Activated T-helper 2 cell treated with anti-CD3 and anti-CD28 coated beads, Interferon-gamma antibody, Interleukin-2, Interleukin-4, amounts not matched to agents 10 μg/mL and 5 μg/mL and 100 μg/mL, durations not matched to agents 14 hours and 24 hours and 36 hours (primary cell): ENCODE data around the gene DHRS3. TPM values are rescaled to one million over a fixed set of nuclear protein-coding genes. Genes with fewer than 3 reads are reported as not detected.
"Not testable (repeated sequence)": the region's sequence is repeated elsewhere in the genome, so short reads cannot be mapped to it uniquely, and the experiment has no call there.

Experiments
- DNase-seq: peaks from one replicate; pipeline ENCODE4 v3.0.0; 2021; ENCODE audit warnings: low spot score
- H3K27ac Mint-ChIP-seq: one replicate; pipeline ENCODE4 v1.8.0; 2021; ENCODE audit warnings: mixed read lengths
- H3K27me3 Mint-ChIP-seq: one replicate; pipeline ENCODE4 v1.8.0; 2021; ENCODE audit warnings: low read depth, mixed read lengths
- H3K36me3 Mint-ChIP-seq: one replicate; pipeline ENCODE4 v1.8.0; 2021; ENCODE audit warnings: low read depth, mixed read lengths
- H3K4me1 Mint-ChIP-seq: one replicate; pipeline ENCODE4 v1.8.0; 2021; ENCODE audit warnings: low read depth, mixed read lengths
- H3K4me3 Mint-ChIP-seq: one replicate; pipeline ENCODE4 v1.8.0; 2021; ENCODE audit warnings: low read depth, mild to moderate bottlenecking, moderate library complexity, mixed read lengths
- H3K9me3 Mint-ChIP-seq: one replicate; pipeline ENCODE4 v1.8.0; 2021; ENCODE audit warnings: mixed read lengths
- intact Hi-C: fragments of 100-400 bp; cut with micrococcal nuclease; formaldehyde crosslinking; loops from one replicate; pipeline ENCODE4 v1.15.1; 2023
- total RNA-seq: library from RNA; stranded (reverse); gene quantifications from 2 replicates; pipeline ENCODE4 v1.2.3, GENCODE V29; 2022

Gene DHRS3
- total RNA-seq, 1 donor from 2014 or later, result 93.6 TPM

DNA sequence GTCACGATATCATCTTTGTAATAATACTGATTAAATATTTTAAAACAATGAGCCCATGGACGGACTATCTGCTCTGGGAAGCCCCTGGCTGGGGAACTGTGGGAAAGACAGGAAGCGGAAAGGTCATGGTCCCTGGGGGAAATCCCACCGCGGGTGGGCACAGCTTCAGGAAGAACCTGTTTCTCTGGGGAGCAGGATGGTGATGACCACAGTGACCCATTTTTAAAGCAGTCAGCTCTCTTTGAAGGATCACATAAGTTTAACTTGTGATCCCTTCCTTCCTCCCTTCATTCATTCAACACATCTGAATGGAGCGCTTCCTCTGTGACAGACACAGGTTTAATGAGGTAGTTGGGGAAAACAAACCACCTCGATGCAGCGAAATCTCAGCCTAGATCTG, 73.0 kb downstream of the DHRS3 start:
- intact Hi-C loops, result no loop called here
- Mint-ChIP-seq H3K9me3 (no peaks in the 10 kb centered on the region), H3K4me1 (peaks cover 11% of the 10 kb centered on the region), H3K36me3 (no peaks in the 10 kb centered on the region), H3K27me3 (peaks cover 6% of the 10 kb centered on the region), H3K4me3 (no peak overlapping the region), H3K27ac (no peak overlapping the region)
- DNase-seq, result no peak

DNA sequence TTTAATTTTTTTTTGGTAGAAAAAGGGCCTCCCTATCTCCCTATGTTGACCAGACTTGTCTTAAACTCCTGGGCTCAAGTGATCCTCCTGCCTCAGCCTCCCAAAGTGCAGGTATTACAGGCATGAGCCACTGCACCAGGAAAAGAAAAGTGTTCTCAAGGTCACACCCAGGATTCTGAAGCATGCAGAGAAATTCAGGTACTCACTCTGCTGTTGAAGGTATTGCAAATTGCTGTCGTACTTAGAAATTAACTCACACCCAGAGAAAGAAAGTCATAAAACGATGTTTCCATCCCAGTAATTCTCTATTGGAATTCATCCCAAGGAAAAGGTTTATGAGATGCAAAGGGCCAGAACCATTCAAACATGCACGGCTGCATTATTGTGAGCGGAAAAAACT, 73.7 kb downstream of the DHRS3 start:
- no peak overlapping the region for H3K27ac Mint-ChIP-seq
- H3K9me3 Mint-ChIP-seq, result no peaks in the 10 kb centered on the region
- intact Hi-C loops, result no loop called here
- peaks cover 6% of the 10 kb centered on the region for H3K27me3 Mint-ChIP-seq
- H3K4me1 Mint-ChIP-seq, result peaks cover 6% of the 10 kb centered on the region
- H3K4me3 Mint-ChIP-seq, result no peak overlapping the region
- no peak for DNase-seq
- H3K36me3 Mint-ChIP-seq, result no peaks in the 10 kb centered on the region

DNA sequence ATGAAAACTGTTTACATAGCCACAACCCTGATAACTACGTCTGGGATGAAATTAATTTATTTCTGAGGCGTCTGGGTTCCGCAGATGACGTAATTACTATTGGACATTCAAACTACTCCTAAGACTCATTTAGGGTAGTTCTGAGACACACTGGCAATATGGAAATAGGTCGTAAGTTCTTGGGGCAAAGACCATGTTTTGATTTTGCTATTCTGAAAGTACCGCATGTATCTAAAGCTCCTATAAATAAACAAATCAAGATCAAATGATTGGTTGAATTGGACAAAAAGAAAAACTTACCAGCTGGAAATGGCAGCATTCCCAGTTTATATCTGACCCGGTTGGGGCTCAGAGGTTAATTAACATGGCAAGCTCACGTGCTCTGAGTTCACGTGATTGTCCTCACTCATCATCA, 74.3 kb downstream of the DHRS3 start:
- Mint-ChIP-seq H3K4me1 (peaks cover 6% of the 10 kb centered on the region), H3K27ac (no peak overlapping the region), H3K9me3 (no peaks in the 10 kb centered on the region), H3K36me3 (no peaks in the 10 kb centered on the region), H3K27me3 (peaks cover 6% of the 10 kb centered on the region), H3K4me3 (no peak overlapping the region)
- intact Hi-C loops, result no loop called here
- DNase-seq, result no peak

DNA sequence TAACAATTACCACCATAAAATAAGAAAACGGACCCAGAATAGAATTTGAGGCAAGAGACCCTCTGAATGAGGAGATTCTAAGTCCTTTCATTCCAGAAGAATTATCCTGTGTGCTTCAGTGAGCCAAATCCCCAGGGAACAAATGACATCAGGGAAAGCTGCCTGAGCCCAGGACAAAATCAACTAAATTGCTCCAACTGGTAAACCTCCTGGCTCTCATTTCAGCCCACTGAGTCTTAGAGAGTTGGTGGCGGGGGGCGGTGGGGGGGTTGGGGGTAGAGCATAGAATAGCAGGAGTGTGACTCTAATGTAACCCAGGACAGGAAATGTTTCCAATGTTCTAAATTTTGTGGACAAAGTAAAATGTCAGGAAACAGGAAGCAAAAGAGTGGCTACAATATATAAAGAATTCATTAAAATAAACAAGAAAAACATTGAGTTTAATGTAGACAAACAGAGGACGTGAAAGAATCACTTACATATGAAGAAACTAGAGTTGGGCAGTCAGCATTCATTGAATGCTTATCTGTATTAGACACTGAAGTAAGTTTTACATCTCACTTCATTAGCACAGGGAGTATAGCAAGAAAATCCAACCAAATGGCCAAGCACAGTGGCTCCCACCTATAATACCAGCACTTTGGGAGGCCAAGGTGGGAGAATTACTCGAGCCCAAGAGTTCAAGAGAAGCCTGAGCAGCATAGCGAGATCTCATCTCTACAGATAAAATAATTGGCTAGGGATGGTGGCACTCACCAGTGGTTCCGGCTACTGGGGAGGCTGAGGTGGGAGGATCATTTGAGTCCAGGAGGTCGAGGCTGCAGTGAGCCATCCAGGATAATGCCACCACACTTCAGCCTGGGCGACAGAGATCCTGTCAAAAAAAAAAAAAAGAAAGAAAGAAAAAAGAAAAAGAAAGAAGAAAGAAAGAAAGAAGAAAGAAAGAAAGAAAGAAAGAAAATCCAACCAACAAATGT, 75.1 kb downstream of the DHRS3 start:
- intact Hi-C loops, result no loop called here
- H3K27me3 Mint-ChIP-seq, result peaks cover 6% of the 10 kb centered on the region
- no peaks in the 10 kb centered on the region for H3K36me3 Mint-ChIP-seq
- no peak overlapping the region for H3K27ac Mint-ChIP-seq
- H3K4me3 Mint-ChIP-seq, result no peak overlapping the region
- no peaks in the 10 kb centered on the region for H3K9me3 Mint-ChIP-seq
- no peak for DNase-seq
- H3K4me1 Mint-ChIP-seq, result peaks cover 6% of the 10 kb centered on the region

DNA sequence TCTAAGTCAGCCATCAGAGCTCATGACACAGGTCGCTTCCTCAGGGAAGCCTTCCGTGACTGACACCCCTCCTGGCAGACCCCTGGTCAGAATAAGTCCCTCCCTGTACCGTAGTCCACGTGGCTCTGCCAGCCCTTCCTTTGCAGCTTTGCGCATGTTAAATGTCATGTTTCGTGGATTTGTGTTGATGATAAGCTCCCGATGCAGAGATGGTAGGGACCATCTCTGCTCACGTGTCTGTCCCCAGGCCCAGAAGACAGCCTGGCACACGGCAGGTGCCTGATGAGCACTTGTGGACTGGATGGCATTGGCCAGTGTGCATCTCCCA, 75.9 kb downstream of the DHRS3 start:
- no peak for DNase-seq
- Mint-ChIP-seq H3K27me3 (peaks cover 6% of the 10 kb centered on the region), H3K4me3 (no peak overlapping the region), H3K9me3 (peaks cover 7% of the 10 kb centered on the region), H3K4me1 (peaks cover 6% of the 10 kb centered on the region), H3K36me3 (peaks cover 7% of the 10 kb centered on the region), H3K27ac (no peak overlapping the region)
- intact Hi-C loops, result no loop called here

DNA sequence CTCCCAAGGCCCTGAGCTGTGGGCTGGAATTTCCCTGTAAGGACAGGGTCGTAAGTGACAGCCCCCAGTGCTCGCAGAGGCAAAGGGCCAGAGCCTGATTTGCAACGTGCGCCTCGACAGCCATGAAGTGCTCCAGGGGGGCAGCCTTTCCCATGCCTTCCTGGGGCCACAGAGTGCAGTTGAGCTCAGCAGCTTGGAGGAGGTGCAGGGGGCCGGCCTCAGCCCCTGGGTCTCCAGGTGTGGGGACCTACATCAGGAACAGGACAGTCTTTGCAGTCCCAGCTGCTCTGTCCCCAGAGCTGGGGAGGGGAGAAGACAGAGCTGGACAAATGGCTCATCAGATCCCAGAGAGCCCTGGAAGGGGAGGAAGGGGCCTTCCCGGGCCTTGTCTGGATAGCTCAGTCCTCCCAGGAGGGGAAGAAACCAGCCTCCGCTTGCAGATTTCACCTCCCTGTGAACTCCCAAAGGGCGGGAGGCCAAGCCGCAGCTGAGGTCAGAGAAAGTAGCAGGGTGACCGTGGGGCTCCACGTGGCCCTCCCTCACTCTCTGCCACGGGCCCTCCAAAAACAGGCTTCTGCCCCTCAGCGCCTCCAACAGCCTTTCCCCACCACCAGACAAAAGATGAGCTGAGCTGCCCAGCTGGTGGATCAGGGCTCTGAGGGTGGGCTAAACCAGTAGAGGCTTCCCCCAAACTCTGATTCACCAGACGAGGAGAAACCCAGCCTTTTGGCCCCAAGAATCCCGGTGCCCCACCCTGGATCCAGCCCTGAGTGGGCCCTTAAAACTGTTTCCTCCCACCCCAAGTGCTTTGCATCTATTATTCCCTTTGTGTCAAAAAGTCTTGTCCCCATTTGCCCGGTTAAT, 76.5 kb downstream of the DHRS3 start:
- Mint-ChIP-seq H3K4me3 (no peak overlapping the region), H3K9me3 (peaks cover 12% of the 10 kb centered on the region), H3K36me3 (peaks cover 10% of the 10 kb centered on the region), H3K4me1 (peaks cover 8% of the 10 kb centered on the region), H3K27ac (no peak overlapping the region), H3K27me3 (peaks cover 6% of the 10 kb centered on the region)
- intact Hi-C loops, result no loop called here
- DNase-seq, result no peak

DNA sequence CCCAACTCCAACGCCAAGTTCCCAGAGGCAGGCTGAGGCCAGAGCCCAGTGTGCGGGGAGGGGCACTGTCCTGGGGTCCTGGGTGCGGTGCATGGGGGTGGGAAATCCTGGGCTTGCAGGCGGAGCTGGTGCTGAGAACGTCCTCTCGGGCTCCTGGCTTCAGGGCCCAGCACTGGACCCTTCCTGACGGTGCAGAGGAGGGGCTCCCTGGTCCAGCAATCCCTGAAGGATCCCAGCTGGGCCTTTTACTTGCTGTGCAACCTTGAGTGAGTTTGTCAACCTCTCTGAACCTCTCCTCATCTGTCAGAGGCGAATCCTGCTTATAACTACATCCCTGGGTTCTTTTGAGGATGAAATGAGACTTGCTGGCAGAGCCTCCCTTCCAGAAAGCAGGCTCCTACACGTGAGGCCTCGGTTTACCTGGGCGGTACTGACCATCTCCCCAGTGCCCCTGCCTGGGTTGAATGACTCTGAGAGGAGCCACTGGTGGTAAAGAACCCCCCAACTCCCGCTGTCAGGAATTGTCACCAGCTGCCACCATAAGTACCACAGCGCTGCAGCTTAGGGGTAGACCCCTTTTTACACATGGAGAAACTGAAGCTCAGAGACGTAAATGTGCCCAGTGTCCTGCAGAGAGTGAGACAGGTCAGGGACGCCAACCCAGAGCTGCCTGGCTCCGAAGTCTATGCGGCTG, 77.3 kb downstream of the DHRS3 start:
- Mint-ChIP-seq H3K9me3 (peaks cover 20% of the 10 kb centered on the region), H3K36me3 (peaks cover 18% of the 10 kb centered on the region), H3K4me1 (peaks cover 10% of the 10 kb centered on the region), H3K4me3 (no peak overlapping the region), H3K27ac (no peak overlapping the region), H3K27me3 (peaks cover 6% of the 10 kb centered on the region)
- no peak for DNase-seq
- intact Hi-C loops, result no loop called here

DNA sequence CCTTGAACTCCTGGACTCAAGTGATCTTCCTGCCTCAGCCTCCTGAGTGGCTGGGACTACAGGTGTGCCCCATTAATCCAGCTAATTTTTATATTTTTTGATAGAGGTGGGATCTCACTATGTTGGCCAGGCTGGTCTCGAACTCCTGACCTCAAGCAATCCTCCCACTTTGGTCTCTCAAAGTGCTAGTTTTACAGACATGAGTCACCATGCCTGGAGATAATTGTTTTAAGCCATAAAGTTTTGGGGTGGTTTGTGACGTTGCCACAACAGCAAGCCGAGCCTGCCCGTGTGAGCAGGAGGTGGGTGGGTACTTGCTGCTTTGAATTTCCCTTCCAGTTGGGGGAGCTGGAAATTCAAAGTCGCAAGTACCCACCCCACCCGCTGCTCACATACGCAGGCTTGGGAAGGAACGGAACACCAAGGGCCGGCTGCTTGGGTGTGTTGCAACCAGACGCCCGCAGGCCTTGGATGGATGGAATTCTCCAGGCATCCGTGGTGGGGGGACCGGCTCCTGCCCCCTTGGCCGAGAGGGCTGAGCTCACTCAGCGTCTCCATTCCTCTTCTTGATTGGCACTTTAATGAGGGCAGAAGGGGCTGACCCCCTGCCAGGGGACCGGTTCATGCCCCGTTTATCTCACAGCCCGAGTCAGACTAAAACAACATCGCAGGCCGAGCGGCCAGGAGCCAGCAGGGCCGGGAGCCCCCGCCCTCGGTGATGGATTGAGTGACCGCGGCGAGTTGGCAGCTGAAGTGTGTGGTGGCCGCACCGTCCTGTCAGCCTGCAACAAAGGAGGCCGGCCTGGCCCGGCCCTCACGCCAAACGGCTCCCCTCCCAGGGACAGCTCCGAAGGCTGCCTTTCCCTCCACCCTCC, 78.1 kb downstream of the DHRS3 start:
- no peak overlapping the region for H3K27ac Mint-ChIP-seq
- H3K4me1 Mint-ChIP-seq, result peaks cover 7% of the 10 kb centered on the region
- DNase-seq, result no peak
- no peak overlapping the region for H3K4me3 Mint-ChIP-seq
- H3K36me3 Mint-ChIP-seq, result peaks cover 24% of the 10 kb centered on the region
- H3K9me3 Mint-ChIP-seq, result peaks cover 26% of the 10 kb centered on the region
- H3K27me3 Mint-ChIP-seq, result peaks cover 6% of the 10 kb centered on the region
- intact Hi-C loops, result no loop called here

DNA sequence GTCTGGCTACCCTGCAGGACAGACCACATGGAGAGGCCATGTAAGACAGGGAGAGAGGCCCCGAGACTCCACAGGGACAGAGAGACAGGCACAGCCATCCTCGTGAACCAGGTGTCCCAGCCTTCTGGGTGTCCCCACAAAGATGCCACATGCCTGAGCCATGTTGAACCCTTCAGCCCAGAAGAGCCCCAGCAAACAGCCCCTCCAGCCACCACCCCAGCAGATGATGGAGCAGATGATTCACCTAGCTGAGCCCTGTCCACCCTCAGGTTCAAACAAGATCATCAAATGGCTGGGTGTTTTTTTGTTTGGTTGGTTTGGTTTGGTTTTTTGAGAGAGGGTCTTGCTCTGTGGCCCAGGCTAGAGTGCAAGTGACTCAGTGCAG, 78.7 kb downstream of the DHRS3 start:
- Mint-ChIP-seq H3K9me3 (peaks cover 26% of the 10 kb centered on the region), H3K4me3 (no peak overlapping the region), H3K27ac (no peak overlapping the region), H3K4me1 (peaks cover 4% of the 10 kb centered on the region), H3K36me3 (peaks cover 24% of the 10 kb centered on the region), H3K27me3 (peaks cover 5% of the 10 kb centered on the region)
- DNase-seq, result no peak
- intact Hi-C loops, result no loop called here

DNA sequence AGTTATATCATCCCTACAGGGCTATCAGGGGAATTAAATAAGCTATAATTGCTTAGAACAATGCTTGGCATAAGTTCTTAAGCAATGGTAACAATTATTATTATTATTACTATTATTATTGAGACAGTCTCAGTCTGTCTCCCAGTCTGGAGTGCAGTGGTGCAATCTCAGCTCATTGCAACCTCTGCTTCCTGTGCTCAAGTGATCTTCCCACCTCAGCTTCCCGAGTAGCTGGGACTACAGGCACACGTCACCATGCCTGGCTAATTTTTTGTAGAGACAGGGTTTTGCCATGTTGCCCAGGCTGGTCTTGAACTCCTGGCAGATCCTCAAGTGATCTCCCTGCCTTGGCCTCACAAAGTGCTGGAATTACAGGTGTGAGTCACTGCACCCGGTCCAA, 79.5 kb downstream of the DHRS3 start:
- H3K27ac Mint-ChIP-seq, H3K27me3 Mint-ChIP-seq, intact Hi-C loops, H3K4me1 Mint-ChIP-seq, DNase-seq, H3K4me3 Mint-ChIP-seq: not testable (repeated sequence)
- Mint-ChIP-seq H3K36me3 (peaks cover 27% of the 10 kb centered on the region), H3K9me3 (peaks cover 29% of the 10 kb centered on the region)

DNA sequence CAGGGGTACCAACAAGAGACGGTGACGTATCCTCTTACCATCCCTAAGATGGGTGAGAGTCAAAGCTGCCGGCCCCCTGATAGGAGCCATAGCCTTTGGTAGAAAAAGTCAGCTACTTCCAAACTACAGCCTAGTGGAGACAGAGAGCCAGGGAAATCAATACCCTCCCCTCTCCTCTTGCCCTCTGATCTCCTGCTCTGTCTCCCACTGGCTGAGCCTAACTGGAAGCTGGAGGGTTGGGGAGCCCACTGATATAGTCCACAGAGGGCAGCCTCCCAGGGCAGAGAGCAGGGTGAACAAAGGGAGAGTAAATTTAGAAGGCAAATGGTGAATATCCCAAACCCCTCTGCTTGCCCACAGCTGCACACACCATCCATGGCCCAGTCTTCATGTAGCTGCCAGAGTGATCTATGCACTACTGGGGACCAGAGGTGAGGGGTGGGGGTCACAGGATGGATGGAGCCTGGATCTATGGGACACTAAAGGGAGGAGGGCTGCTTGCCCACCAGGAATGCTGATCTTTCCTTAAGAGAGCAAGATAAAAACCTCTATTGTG, 80.0 kb downstream of the DHRS3 start:
- no peak for DNase-seq
- Mint-ChIP-seq H3K4me3 (no peak overlapping the region), H3K36me3 (peaks cover 27% of the 10 kb centered on the region), H3K9me3 (peaks cover 29% of the 10 kb centered on the region), H3K4me1 (peaks cover 6% of the 10 kb centered on the region), H3K27ac (no peak overlapping the region), H3K27me3 (no peaks in the 10 kb centered on the region)
- intact Hi-C loops, result no loop called here

DNA sequence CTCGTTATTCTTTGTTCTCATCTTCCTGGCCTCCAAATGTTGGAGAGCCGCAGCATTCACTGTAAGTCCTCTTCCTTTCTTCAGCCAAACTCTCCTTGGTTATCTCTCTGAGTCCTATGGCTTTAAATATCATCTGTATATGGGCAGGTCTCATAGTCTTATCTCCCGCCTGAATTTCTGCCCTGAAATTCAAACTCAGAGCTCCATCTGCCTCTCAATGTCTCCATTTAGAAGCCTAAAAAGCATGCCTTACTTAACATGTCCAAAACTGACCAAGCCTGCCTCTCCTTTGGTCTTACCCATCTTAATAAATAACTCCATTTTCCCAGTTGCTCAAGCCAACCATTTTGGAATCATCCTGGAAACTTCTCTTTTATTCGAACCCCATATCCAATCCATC, 80.7 kb downstream of the DHRS3 start:
- no peak for DNase-seq
- H3K4me1 Mint-ChIP-seq, result peaks cover 6% of the 10 kb centered on the region
- peaks cover 29% of the 10 kb centered on the region for H3K9me3 Mint-ChIP-seq
- intact Hi-C loops, result no loop called here
- peaks cover 27% of the 10 kb centered on the region for H3K36me3 Mint-ChIP-seq
- no peaks in the 10 kb centered on the region for H3K27me3 Mint-ChIP-seq
- H3K27ac Mint-ChIP-seq, result no peak overlapping the region
- no peak overlapping the region for H3K4me3 Mint-ChIP-seq
